Heart left ventricle (tissue), 13 donors: ENCODE results near the gene CYP20A1.

Experiments used
- CTCF ChIP-seq, 12 donors: fragments of 200-600 bp; sonication (generic) in 4 of 12; IDR thresholded peaks; one replicate each; pipeline versions ENCODE4 v1.5.0 to v1.8.0; 2018 to 2022; ENCODE audit warnings: antibody characterized with exemption in 12 of 12, mild to moderate bottlenecking in 5 of 12
- POLR2A ChIP-seq, 2 donors: fragments of 450-650 bp; IDR thresholded peaks; one replicate each; pipeline ENCODE4 v1.6.1; 2017; ENCODE audit warnings: antibody characterized with exemption in 2 of 2, mild to moderate bottlenecking in 2 of 2, moderate library complexity in 2 of 2
- donor health status: ischemic (EF 13 %, LVEDD 7.1; RV severe dilation, severe dysfunction).
- donor health status: DM: no; HTN: yes; CAD: no.
- donor health status: DM: no; HTN: no; CAD: no.
- donor health status: ischemic (EF 25% LVEDD 6.9; RV normal size, moderate dysfunction).
- donor health status: ischemic (EF 25% LVEDD 5.7; RV mildly dilated, moderate dysfunction).
- donor health status: ischemic (EF 35%, LVEDD 5.7; RV mildly dilated, moderate dysfunction).
- donor health status: nonischemic (EF 11% LVEDD 7.7; RV severe dilation, severe dysfunction).
- donor health status: DM: yes; HTN: yes; CAD: no.
- donor health status: PGD.
- donor health status: ischemic (EF 29% LVEDD 5.4; RV normal size, mild dysfunction).
- donor health status: nonischemic (EF 23%, LVEDD 6.1; RV moderate dilation, normal function).

- TF ChIP-seq CTCF (IDR thresholded peaks at IDR 0.05) (no peak), POLR2A (IDR thresholded peaks at IDR 0.05) (no peak)
Measured at GRCh38 chr2:203195331-203196036, 43.3 kb upstream of the CYP20A1 start.
